Measurements from ENCODE around the gene EHHADH.
"Not testable (repeated sequence)": the region's sequence is repeated elsewhere in the genome, so short reads cannot be mapped to it uniquely, and the experiment has no call there.

The EHHADH gene

GRCh38 chr3:185253645-185254410, at the start of gene EHHADH:
TSS of gene EHHADH (minus strand) at chr3:185254049. CDS start at chr3:185254022, 27 bp downstream.
- no peak within 1 kb of the TSS for H3K27ac ChIP-seq

GRCh38 chr3:185299918-185300426, 46.1 kb upstream of the EHHADH start:
- H3K27me3 ChIP-seq (replicated peaks); H3K36me3 ChIP-seq (replicated peaks); H3K27ac ChIP-seq; in situ Hi-C loops (cut with HindIII; ENCODE audit: low pct_ligation_motif_present, low sequenced_read_pairs); H3K4me3 ChIP-seq (ENCODE audit: low read depth, low read length); DNase-seq: not testable (repeated sequence)

More at GRCh38 chr3:185253645-185254410, at the start of gene EHHADH:
- H3K27me3 ChIP-seq (replicated peaks) = no peaks in the 10 kb centered on the region
- peak; percentile 41 for DNase-seq
- H3K36me3 ChIP-seq (replicated peaks) = no peaks in the 10 kb centered on the region
- no peak for TF ChIP-seq CTCF (IDR thresholded peaks at IDR 0.05; ENCODE audit: low read depth, low read length, missing control alignments)
- in situ Hi-C loops (cut with HindIII; ENCODE audit: low pct_ligation_motif_present, low sequenced_read_pairs) = no loop called here
- H3K4me3 ChIP-seq (ENCODE audit: low read depth, low read length) = peak within 1 kb of the TSS; percentile 73

- no peak overlapping the region for H3K4me3 ChIP-seq (ENCODE audit: low read depth, low read length)
- TF ChIP-seq CTCF (IDR thresholded peaks at IDR 0.05; ENCODE audit: low read depth, low read length, missing control alignments) = no peak
- H3K27ac ChIP-seq = no peak overlapping the region
- no peaks in the 10 kb centered on the region for H3K27me3 ChIP-seq (replicated peaks)
- in situ Hi-C loops (cut with HindIII; ENCODE audit: low pct_ligation_motif_present, low sequenced_read_pairs) = no loop called here
- no peaks in the 10 kb centered on the region for H3K36me3 ChIP-seq (replicated peaks)
- DNase-seq = no peak
Measured at GRCh38 chr3:185297867-185298266, 44.0 kb upstream of the EHHADH start.

GRCh38 chr3:185292238-185292637, 38.4 kb upstream of the EHHADH start:
- no peak for DNase-seq
- in situ Hi-C loops (cut with HindIII; ENCODE audit: low pct_ligation_motif_present, low sequenced_read_pairs) = no loop called here
- H3K4me3 ChIP-seq (ENCODE audit: low read depth, low read length) = no peak overlapping the region

GRCh38 chr3:185290266-185290665, 36.4 kb upstream of the EHHADH start:
- no peak for DNase-seq
- Histone ChIP-seq H3K27ac (no peak overlapping the region), H3K27me3 (replicated peaks) (no peaks in the 10 kb centered on the region), H3K4me3 (ENCODE audit: low read depth, low read length) (no peak overlapping the region), H3K36me3 (replicated peaks) (no peaks in the 10 kb centered on the region)
- in situ Hi-C loops (cut with HindIII; ENCODE audit: low pct_ligation_motif_present, low sequenced_read_pairs) = no loop called here
- TF ChIP-seq CTCF (IDR thresholded peaks at IDR 0.05; ENCODE audit: low read depth, low read length, missing control alignments) = no peak

More at GRCh38 chr3:185292238-185292637, 38.4 kb upstream of the EHHADH start:
- no peaks in the 10 kb centered on the region for H3K27me3 ChIP-seq (replicated peaks)
- H3K36me3 ChIP-seq (replicated peaks) = no peaks in the 10 kb centered on the region
- H3K27ac ChIP-seq = no peak overlapping the region
- TF ChIP-seq CTCF (IDR thresholded peaks at IDR 0.05; ENCODE audit: low read depth, low read length, missing control alignments) = no peak

GRCh38 chr3:185283374-185283935, 29.6 kb upstream of the EHHADH start:
- TF ChIP-seq CTCF (IDR thresholded peaks at IDR 0.05; ENCODE audit: low read depth, low read length, missing control alignments) = no peak
- DNase-seq = no peak
- peak overlapping the region; percentile 97 for H3K4me3 ChIP-seq (ENCODE audit: low read depth, low read length)
- H3K36me3 ChIP-seq (replicated peaks) = no peaks in the 10 kb centered on the region
- peak overlapping the region; percentile 38 for H3K27ac ChIP-seq
- no peaks in the 10 kb centered on the region for H3K27me3 ChIP-seq (replicated peaks)
- in situ Hi-C loops (cut with HindIII; ENCODE audit: low pct_ligation_motif_present, low sequenced_read_pairs) = no loop called here
